Stimulated activated CD4-positive, alpha-beta T cell treated with anti-CD3 and anti-CD28 coated beads, TNF-alpha, amount 100 ng/mL, for 4 hours (primary cell): ENCODE measurements around the gene CTIF.
"Not testable (repeated sequence)": the region's sequence is repeated elsewhere in the genome, so short reads cannot be mapped to it uniquely, and the experiment has no call there.

Experiments used
- DNase-seq, 3 experiments: peaks; one replicate each; pipeline ENCODE4 v3.0.0-alpha.2; 2020; ENCODE audit warnings: low read depth in 3 of 3

CTIF gene

DNA sequence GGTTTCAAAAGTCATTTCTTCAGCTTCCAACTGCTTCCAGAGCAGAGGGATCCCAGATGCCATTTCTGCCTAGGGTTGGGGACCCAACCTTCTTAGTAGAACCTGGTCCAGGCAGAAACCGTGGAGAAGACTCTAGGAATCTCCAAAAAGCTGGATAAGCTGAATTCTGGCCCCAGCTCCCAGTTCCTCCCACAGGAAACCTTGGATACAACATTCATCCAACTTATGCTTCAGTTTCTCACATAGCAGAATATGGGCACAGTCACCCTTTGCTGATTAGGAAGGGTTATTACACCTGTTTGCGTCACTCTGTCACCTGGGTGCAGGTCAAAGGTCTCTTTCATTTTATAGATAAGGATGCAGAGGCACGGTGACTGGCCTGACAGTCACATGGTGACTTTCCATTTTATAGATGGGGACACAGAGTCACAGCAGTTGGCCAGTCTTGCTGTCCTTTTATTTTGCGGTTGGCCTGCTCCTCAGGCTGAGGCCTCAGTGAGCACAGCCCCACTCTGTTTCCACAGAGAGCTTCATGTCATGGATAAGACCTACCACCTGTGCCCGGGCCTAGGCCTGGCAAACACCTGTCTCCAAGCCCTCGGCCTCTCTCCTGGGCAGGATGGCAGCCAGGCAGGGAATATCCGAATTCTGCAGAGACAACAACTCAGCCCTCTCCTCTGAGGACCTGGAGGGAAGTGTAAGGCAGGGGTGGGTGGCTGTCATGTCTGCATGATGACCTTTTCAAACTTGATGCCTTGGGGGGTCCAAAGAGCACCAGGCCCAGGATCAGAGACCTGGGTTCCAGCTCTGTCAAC, 263.1 kb downstream of the CTIF start:
- no peak for DNase-seq

DNA sequence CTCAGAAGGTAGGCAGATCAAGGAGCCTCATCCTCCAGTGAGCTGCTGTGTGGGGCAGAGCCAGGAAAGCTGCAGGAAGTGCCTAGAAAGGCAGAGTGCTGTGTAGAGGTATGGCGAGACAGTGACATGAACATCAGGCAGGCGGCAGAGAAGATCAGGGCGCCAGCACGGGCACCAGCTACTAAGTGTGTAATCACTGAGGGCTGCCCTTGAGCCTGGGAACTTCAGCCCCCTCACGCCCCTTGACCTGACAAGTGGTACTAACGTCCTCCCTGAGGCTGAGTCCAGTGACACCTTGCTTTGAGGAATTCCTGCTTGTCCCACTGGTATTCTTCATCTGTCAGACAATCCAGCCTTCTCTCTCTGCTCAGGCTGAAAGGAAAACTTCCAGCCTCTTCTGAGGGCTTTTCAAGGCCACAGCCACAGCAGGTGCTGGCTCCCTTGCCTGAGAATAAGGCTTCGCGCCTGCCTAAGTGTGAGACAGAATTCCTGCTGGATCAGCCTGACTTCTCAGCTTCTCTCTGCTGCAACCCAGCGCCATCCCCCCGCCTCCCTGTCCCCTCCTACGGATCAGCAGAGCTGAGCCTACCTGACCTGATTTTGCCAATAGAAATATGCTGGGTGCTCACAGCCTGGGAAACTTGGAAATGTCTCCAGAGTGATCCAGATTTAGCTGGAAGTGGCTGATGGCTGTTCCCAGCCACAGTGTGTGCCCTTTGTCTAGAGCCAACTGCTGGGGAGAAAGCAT, 263.9 kb downstream of the CTIF start:
- DNase-seq, result no peak

DNA sequence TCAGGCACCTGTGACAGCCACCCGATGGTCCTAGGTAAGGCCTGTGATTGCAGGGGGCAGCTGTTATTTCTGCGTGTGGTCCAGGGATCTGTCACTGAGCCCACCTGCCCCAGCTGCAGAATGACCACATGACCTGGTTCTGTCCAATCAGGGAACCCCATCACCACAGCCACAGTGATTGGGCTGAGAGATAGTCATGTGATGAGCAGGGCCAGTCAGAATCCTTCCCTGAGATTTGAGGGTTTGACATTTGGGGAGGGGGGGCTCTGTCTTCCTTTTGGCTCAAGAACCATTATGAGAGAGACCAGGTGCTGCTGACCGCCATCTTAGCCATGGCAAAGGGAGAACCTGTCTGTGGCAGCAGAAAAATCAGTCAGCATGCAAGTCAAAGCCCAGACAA, 264.7 kb downstream of the CTIF start:
- DNase-seq, result no peak

DNA sequence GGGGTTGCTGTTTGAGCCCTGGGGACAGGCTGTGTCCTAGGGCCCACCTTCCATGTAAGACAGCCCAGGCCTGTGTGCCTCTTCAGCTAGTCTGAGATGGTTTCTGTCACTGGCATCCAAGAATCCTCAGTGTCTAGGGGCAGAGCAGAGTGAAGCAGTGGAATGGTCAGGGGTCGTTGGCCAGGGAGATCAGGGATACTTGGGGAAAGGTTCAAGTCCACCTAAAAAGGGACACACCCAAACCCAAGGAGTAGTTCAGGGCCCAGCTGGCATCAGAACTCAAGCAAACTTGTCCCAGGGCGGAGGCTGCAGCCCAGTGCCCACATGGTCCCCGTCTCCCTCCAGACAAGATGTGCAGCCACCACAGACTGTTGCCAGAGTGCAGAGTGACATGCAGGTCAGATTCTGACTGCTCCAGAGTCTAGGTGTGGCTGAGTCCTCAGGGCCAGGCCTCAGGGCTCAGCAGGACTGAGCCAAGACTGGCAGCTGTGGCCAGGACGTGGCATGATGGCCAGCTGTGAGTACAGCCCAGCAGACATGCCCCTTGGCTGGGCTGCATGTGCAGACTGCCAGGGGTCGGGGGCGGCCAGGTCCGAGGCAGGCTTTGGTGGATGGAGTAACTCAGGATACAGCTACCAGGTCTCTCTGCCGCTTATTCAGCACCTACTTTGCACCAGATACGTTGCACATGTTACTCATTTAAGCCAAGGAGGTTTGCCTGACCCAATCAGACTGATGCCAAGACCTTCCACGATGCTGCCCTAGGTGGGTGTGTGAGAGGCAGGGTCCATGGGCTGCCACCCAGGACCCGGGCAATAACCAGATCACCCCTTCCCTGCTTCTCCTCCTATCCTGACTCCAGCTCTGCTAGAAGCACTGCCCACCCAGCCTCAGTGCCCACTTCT, 265.4 kb downstream of the CTIF start:
- no peak for DNase-seq

DNA sequence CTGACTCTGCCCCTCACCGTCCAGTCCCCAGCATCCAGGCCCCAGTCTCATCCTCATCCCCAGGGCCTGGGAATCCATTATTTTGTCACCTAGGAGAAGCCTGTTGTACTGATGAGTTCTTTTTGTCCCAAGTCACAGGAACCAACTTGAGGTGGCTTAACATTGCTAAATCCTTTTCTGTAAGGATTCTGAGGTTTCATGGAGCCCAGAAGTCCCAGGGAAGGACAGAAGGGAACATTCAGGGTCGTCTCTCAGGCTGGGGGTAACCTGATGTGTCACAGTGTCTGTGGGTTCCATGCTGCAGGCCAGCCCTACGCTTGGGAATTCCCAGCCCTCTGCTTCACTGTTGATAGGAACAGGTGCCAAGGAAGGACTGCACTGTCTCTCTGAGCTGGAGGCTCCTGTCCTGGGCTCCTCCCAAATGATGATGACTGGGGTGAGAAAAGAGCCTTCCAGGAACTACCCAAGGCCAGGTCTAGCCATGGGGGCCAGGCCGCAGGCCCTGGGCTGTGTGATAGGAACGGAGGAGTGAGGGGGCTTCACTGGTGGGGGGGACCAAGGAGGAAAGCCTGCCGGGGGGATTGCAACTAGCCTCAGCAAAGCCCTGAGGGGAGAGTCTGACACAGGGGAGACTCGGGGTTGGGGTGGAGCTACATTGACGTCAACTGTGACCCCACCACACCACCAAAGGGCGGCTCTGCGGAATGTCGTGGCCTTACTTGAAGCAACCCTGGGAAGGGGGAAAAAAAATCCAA, 266.2 kb downstream of the CTIF start:
- DNase-seq, result no peak

DNA sequence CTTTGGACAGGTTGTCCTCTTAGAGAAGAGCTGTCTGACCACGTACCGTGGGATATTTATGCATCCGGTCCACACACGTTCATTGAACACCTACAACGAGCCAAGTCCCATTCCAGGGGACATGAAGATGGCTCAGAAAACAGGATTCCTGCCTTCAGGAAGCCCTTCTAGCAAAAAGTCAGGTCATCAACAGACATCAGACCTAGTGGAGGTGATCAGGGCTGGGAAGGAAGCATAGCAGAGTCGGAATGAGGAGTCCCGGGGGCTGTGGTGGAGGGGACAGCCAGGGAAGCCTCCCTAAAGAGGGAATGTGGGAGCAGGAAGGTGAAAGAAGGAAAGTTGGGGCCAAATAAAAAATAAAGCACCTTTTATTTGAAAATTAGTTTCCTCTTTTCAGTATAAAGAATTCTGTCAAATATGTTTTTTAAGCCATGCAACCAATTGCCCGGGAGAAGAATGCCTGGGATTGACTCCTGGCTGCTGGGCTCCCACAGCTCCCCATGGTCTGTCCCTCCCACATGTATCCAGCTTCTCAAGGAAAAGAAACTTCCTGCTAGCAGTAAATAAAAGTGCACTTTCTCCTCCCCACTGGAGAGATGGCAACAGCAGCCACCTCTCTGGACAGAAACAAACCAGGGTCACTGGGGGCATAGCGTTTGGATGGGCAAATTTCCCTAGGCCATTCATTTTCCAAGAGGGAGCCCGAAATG, 267.1 kb downstream of the CTIF start:
- DNase-seq, result no peak

DNA sequence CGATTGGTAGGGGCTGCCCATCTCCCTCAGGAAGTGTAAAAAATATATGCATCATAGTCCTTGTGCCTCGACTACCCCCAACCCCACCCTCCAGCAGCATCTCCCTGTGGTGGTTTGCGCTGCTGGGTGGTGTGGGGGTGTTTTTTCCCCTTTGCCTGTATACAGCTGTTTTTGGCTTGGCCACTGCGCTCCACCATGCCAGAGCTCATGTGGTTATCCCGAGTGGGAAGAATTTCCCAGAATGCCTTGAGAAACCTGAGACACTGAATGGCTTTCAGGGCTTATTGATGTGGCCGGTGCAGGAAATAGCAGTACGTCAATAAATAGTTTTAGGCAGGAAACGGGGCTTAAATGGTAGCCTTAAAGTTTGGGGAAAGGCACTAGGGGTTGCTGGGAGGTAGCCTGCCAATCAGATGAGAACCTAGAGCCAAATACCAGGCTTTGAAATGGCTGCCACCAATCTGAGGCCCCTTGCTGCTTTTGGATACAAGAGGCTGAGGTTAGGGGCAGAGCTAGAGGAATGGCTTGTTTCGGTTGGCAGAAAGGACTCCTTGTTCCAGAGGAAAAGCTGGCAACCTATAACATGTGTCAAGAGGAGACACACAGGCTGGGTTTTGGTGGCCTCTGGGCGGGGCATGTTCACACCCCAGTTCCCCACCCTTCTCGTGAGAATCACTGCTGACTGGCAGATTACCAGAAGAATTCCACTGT, 267.9 kb downstream of the CTIF start:
- no peak for DNase-seq

DNA sequence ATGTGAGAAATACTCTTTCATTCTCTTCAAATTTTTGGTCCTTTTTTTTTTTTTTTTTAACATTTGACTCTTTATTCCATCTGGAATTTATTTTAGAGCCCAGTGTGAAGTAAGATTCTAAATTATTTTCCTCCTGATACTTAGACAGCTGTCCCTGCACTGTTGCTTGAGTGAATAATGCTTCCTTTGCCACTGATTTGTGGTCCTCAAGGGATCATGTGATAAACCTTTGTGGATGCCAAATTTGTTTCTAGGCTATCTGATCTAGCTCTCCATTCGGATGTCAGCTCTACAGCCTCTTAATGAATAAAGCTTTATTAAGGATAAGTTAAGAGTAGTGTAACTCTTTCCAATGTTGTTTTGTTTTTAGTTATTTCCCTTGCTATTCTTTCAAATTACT, 269.6 kb downstream of the CTIF start:
- no peak for DNase-seq

DNA sequence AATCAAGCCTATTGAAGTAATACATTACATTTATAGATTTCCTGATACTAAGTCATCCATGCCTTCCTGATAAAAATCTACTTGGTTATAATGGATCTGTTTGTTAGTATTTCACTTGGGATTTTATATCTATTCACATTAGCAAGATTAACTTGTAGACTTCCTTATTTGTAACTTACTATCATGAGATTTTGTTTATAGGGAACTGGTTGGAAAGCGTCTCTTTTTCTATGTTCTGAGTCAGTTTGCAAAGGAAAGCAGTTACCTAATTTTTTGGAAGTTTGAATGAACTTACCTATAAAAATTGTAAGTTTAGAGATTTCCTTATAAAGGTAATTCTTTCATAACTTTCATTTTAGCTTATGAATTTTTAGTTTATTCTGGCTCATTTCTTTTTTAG, 270.5 kb downstream of the CTIF start:
- DNase-seq, result no peak

DNA sequence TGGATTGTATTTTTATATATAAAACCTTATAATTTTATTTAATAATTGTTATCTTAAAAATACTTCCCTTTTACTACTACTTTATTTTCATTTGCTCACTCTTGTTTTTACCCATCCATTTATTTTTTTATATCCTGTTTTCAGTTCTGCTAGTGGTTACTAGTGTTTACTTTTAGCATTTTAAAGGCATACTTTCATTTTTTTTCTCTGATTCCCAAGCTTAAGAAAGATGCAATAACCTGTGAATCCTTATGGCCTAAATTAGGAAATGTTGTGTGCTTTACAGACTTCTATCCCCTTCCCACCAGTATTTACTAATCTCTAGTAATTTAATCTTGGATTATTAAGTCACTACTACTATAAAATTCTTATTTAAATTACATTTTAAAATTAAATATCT, 272.0 kb downstream of the CTIF start:
- DNase-seq, result no peak

DNA sequence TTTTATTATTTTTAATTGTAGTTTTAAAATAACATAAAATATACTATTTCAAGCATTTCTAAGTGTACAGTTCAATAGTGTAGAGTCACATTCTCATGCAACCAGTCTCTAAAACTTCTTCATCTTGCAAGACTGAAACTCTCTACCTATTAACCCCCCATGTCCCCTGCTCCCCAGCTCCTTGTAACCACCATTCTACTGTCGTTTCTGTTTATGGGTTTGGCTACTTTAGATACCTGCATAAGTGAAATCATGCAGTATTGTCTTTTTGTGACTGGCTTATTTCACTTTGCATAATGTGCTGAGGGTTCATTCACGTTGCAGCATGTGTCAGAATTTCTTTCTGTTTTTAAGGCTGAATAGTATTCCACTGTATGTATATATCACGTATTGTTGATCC, 272.6 kb downstream of the CTIF start:
- DNase-seq, result no peak

DNA sequence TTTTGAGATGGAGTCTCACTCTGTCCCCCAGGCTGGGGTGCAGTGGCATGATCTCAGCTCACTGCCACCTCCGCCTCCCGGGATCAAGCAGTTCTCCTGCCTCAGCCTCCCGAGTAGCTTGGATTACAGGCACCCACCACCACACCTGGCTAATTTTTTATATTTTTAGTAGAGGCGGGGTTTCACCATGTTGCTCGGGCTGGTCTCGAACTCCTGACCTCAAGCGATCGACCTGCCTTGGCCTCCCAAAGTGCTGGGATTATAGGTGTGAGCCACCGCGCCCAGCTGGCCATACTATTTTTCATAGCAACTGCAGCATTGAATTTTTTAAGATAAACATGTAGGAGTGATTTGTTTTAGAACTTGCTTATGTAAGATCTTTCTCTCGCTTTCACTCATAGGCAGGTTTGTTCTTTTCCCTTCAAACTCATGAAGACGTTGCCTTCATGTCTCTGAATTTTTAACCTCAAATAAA, 273.2 kb downstream of the CTIF start:
- DNase-seq, result not testable (repeated sequence)

DNA sequence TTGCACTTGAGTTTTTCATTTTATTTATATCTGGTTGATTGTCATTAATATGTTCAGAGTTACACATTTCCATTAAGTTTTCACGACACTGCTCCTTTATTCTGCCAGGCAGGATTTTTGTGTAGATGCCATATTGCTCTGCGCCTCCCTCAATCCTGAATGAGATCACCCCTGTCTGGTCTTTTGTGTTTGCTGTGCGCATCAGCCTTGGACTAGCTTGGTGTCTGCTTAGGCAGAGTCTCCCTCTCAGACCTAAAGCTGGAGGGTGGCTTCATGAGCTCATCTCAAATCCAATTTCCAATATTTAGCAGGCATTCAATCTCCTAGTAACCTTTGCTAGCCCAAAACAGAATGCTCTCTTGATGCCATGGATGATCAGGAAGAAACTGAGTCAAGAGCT, 274.5 kb downstream of the CTIF start:
- DNase-seq, result no peak

DNA sequence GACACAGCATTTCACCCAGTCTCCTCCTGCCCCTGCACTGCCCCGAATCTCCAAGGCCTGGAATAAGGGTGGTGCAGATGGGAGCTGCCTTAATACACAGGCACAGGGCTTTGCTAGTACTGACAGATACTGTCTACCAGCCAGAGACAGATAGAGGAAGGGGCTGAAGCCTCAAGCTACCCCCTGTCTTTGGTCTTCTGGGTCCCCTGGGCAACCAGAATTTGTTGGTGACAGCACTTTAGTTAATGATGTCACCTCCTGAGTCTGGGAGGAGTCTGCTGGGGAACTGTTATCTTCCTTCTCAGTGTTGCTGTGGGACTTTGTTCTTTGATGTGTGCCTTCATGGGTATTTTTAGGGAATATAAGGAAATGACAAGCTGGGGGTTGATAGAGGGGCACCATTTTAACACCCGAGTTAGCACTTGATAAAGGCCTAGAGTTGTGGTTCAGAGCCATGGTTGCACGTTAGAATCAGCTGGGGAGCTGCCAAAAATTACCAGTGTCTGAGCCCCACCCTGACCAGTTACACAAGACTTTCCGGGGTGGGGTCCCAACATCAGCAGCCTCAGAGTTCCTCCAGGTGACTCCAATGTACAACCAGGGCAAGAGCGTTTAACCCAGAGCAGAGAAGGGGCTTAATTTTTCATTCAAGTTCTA, 275.1 kb downstream of the CTIF start:
- no peak for DNase-seq

DNA sequence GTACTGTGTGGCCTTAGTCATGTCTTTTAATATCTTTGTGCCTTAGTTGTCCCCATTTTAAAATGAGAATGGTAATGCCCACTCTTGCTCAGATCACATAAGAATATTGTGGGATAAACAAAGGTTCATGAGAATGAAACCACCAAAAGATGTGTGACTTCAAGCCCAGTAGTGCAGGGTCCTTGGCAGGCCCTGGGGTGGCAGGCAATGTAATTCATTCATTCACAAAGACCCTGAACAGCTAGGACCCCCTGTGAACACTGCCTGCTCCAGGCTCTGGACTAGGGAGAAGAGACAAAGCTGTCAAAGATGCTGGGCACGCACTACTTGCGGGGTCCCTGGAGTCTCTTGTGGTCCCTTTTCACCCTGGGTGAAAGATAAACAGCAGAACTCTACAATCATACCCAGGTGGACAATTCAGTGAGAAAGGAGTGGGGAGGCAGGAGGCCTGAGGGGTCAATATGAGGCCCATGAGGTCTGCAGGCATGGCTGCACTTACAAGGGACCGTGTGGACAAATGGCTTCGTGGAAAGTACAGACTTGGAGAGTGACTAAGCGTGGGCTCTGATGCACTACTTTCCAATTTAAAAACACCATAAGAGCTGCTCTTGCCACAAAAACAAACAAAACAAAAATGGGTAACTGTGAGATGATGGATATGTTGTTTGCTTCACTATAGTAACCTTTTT, 275.8 kb downstream of the CTIF start:
- DNase-seq, result no peak

DNA sequence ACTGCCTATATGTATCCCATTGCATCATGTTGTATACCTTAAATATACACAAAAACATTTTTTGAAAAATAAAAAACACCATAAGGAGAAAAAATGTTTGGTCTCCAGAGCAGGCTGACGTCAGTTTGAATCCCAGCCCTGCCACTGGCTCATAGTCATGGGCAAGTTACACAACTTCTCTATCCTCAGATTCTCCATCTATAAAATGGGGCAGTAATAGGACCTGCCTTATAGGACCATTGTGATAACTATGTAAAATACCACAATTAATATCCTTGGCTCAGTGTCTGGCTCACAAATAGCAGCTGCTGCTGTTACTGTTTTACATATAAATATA, 276.3 kb downstream of the CTIF start:
- no peak for DNase-seq

DNA sequence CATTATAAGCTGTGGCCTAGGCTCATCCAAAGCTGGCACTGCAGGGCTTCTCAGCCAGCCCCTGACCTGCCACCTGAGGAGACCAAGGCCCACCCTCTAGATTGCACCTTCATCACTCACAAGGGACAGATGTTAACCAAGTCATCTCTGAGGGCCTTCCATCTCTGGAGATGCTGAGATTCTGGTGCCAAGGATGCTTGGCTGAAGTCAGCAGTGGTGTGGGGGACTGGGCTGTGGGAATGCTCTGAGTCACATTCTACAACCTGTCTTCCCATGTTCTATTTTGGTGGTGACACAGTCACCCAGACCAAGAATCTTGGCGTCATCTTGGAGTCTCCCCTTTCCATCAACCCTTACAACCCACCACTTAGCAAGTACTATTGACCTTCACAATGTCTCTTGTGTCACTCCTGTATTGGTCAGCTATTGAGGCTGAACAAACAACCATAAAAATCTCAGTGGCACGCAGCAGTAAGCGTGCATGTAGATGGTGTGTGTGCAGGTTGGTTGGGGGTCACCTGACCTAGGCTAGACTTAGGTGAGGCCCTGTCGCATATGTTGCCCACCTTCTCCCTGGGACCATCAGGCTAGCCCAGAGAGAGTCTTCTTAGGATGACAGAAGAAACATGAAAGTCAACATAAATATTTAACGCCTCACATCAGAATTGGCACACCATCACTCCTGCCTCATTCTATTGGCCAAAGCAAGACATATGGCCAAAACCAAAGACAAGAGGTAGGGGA, 276.9 kb downstream of the CTIF start:
- no peak for DNase-seq

DNA sequence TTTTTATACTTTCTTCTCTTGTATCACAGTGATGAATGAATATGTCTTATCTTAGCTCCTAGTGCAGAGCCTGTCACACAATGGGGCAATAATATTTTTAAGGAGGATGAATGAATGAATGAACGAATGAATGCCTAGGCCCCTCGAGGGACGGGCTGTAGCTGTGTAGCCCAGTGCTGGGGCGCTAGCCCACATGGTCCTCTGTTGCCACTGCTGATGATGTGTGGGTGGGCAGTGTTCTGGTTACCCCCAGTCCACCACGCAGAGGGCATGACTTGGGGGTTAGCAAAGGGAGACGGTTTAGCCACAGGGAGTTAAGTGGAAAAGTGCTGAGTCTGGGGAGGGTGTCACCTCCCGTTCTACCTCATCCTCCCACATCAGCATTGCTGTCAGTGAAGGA, 277.7 kb downstream of the CTIF start:
- DNase-seq, result no peak
